ENCODE results near the gene HADHB.
"Not testable (repeated sequence)": the region's sequence is repeated elsewhere in the genome, so short reads cannot be mapped to it uniquely, and the experiment has no call there.

Gene HADHB

GRCh38 chr2:26329083-26329482 lies 84.3 kb downstream of the HADHB start:
- not testable (repeated sequence) for DNase-seq (ENCODE audit: low read depth in 2 of 2)

GRCh38 chr2:26330114-26330549 lies 85.4 kb downstream of the HADHB start:
- DNase-seq (ENCODE audit: low read depth in 2 of 2) = peak; percentile 65 to 70

- DNase-seq (ENCODE audit: low read depth in 2 of 2) = no peak
Observed at GRCh38 chr2:26330604-26331003, 85.9 kb downstream of the HADHB start.

- not testable (repeated sequence) for DNase-seq (ENCODE audit: low read depth in 2 of 2)
Observed at GRCh38 chr2:26331321-26331720, 86.6 kb downstream of the HADHB start.

- no peak for DNase-seq (ENCODE audit: low read depth in 2 of 2)
Observed at GRCh38 chr2:26333293-26333692, 88.6 kb downstream of the HADHB start.

GRCh38 chr2:26335231-26335630 lies 90.5 kb downstream of the HADHB start:
- DNase-seq (ENCODE audit: low read depth in 2 of 2) = no peak

- DNase-seq (ENCODE audit: low read depth in 2 of 2) = no peak
Observed at GRCh38 chr2:26336719-26337118, 92.0 kb downstream of the HADHB start.

- DNase-seq (ENCODE audit: low read depth in 2 of 2) = no peak
Observed at GRCh38 chr2:26337298-26337697, 92.6 kb downstream of the HADHB start.

Data from activated CD8-positive, alpha-beta memory T cell treated with anti-CD3 and anti-CD28 coated beads for 4 hours (primary cell).